ENCODE measurements around the gene THAP7. TPM values are rescaled to one million over a fixed set of nuclear protein-coding genes. Genes with fewer than 3 reads are reported as not detected.

Gene THAP7
- total RNA-seq, 2 experiments from 2014 or later: 29.1 to 29.8 TPM

DNA sequence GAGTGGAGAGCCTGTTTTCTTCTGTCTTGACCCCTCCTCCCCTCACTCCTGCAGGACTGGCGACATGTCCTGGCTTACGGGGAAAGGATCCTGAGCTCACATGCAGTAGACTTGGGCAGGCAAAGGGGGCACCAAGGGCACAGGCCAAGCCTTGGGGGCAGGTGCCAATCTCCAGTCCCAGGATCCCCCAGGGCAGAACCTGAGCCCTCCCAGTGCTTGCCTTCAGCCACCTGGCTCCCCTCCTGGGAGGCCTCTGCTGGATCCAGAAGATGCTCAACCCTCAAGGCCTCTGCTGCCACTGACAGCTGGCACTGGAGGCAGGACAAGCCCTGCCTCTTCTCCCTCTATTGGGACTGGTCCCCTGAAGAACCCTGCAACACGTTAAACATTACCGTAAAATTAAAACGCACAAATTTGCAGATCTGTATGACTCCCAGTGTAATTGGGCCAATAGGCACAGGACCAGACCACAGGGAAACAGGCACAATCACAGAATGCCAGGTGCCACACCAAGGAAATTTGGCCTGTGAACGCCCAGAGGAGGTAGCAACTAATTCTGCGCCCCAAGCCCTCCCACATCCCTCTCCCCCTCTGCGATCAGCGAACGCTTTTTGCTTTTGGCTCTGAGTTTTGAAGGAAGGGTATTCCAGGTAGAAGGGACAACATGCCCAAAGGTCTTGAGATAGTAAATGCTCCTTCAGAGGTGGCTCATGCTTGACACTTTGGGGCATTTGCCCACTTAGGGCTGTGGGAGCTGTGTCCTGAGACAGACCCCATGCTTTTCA is 20.8 kb downstream of the THAP7 start:
- H3K4me1 Mint-ChIP-seq: peaks cover 39% of the 10 kb centered on the region
- H3K9me3 Mint-ChIP-seq: peaks cover 10% of the 10 kb centered on the region

DNA sequence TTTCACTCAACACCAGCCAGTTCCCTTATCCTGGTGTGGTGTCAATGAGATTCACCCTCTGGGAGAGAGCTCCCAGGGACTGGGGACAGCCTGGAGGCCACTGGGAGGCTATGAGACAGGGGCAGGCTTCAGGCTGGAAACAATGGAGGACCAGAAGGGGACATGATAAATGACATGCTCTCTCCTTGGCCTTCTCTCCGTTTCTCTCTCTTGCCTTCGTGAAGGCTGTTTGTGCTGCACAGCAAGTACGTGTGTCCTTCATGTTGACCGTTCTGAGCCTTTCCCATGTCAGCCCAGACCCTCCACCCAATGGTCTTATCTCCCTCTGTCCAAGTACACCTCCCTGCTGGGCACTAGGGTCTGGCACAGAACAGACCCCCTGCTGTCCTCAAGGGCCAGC is 21.4 kb downstream of the THAP7 start:
- DNase-seq: no peak
- Mint-ChIP-seq H3K9me3 (peaks cover 10% of the 10 kb centered on the region), H3K27me3 (no peaks in the 10 kb centered on the region), H3K36me3 (ENCODE audit: low read depth) (peaks cover 7% of the 10 kb centered on the region), H3K27ac (no peak overlapping the region), H3K4me3 (peak overlapping the region; percentile 84), H3K4me1 (peaks cover 39% of the 10 kb centered on the region)
- ChIA-PET CTCF (no interaction called here), POLR2A (no interaction called here)

More for the DNA sequence above, 20.8 kb downstream of the THAP7 start:
- ChIA-PET CTCF (interaction anchor here (1.3 to 1.8 kb wide), 3 partner anchors 10 to 122 kb away, joined by 3 to 7 read pairs (median 5); no protein-coding TSS in a partner anchor), POLR2A (no interaction called here)
- peak overlapping the region; percentile 84 for H3K4me3 Mint-ChIP-seq
- H3K27me3 Mint-ChIP-seq: no peaks in the 10 kb centered on the region
- H3K36me3 Mint-ChIP-seq (ENCODE audit: low read depth): peaks cover 8% of the 10 kb centered on the region
- no peak for DNase-seq
- H3K27ac Mint-ChIP-seq: peak overlapping the region; percentile 88

DNA sequence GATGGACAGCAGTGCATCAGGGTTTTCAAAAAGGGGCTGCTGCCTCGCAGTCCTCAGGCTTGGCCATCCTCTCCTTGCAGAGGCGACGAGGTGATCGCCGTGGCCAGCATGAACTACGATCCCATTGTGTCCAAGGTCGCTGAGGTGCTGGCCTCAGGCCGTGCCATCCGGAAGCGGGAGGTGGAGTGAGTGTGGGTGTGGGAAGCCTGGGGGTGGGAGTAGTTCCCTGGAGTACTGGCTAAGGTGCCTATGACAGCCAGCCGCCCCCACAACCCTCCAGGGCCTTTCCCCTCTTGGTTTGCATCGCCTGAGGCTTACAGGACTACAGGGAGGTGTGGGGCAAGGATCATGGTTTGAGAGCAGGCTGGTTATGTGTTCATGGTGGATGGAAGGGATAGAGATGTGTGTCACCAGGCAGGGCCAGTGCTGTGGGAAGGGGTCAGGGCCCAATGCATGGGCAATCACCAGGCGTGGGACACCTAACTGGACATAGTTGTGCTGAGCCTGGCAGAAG is 21.9 kb downstream of the THAP7 start:
- Mint-ChIP-seq H3K4me3 (peak overlapping the region; percentile 18), H3K36me3 (ENCODE audit: low read depth) (peaks cover 5% of the 10 kb centered on the region), H3K4me1 (peaks cover 39% of the 10 kb centered on the region), H3K9me3 (peaks cover 10% of the 10 kb centered on the region), H3K27me3 (no peaks in the 10 kb centered on the region), H3K27ac (no peak overlapping the region)
- no peak for DNase-seq
- CTCF ChIA-PET: interaction anchor here (0.5 kb wide), 1 partner anchor 50 kb away, joined by 5 read pairs; no protein-coding TSS in a partner anchor
- POLR2A ChIA-PET: no interaction called here

DNA sequence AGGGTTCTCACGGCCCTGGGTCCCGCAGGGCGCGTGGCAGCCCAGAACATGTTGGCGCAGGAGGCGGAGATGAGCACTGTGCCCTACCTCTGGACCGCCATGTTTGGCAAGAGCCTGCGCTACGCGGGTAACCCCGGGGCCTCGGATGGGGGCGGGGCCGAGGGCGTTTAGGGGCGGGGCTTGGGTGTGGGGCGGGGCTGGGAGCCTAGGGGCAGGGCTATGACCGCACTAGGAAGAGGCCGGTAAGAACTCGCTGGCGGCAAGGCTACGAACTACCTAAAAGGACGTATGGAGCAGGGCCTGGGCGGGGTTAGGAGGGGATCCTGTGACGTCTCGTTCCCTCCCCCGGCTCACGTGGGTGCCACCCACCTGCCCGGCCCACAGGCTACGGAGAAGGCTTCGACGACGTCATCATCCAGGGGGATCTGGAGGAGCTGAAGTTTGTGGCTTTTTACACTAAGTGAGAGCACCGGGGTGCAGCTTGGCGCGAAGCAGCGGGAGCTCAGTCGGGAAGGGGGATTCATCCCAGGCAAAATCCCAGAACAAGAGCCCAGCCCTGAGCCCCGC is 22.6 kb downstream of the THAP7 start:
- H3K27ac Mint-ChIP-seq: peak overlapping the region; percentile 75
- CTCF ChIA-PET: no interaction called here
- DNase-seq: peak; percentile 66
- peaks cover 10% of the 10 kb centered on the region for H3K9me3 Mint-ChIP-seq
- peak overlapping the region; percentile 60 for H3K4me3 Mint-ChIP-seq
- peaks cover 39% of the 10 kb centered on the region for H3K4me1 Mint-ChIP-seq
- no peaks in the 10 kb centered on the region for H3K27me3 Mint-ChIP-seq
- peaks cover 3% of the 10 kb centered on the region for H3K36me3 Mint-ChIP-seq (ENCODE audit: low read depth)
- POLR2A ChIA-PET: no interaction called here

GRCh38 chr22:20978419-20978818 is 23.5 kb downstream of the THAP7 start:
- POLR2A ChIA-PET: no interaction called here

GRCh38 chr22:20977516-20978170 is 24.3 kb downstream of the THAP7 start:
- POLR2A ChIA-PET: no interaction called here
- peaks cover 29% of the 10 kb centered on the region for H3K4me1 Mint-ChIP-seq
- peaks cover 10% of the 10 kb centered on the region for H3K9me3 Mint-ChIP-seq
- H3K36me3 Mint-ChIP-seq (ENCODE audit: low read depth): peaks cover 3% of the 10 kb centered on the region
- DNase-seq: no peak
- no peaks in the 10 kb centered on the region for H3K27me3 Mint-ChIP-seq
- CTCF ChIA-PET: interaction anchor here (0.6 kb wide), 1 partner anchor 18 kb away, joined by 3 read pairs; no protein-coding TSS in a partner anchor
- no peak overlapping the region for H3K27ac Mint-ChIP-seq
- no peak overlapping the region for H3K4me3 Mint-ChIP-seq

More at GRCh38 chr22:20978419-20978818, 23.5 kb downstream of the THAP7 start:
- DNase-seq: no peak
- CTCF ChIA-PET: no interaction called here
- Mint-ChIP-seq H3K4me3 (no peak overlapping the region), H3K27me3 (no peaks in the 10 kb centered on the region), H3K27ac (no peak overlapping the region), H3K4me1 (peaks cover 35% of the 10 kb centered on the region), H3K9me3 (peaks cover 10% of the 10 kb centered on the region), H3K36me3 (ENCODE audit: low read depth) (peaks cover 3% of the 10 kb centered on the region)

GRCh38 chr22:20977019-20977418 is 24.9 kb downstream of the THAP7 start:
- Mint-ChIP-seq H3K36me3 (ENCODE audit: low read depth) (peaks cover 3% of the 10 kb centered on the region), H3K4me3 (no peak overlapping the region), H3K9me3 (peaks cover 10% of the 10 kb centered on the region), H3K4me1 (peaks cover 27% of the 10 kb centered on the region), H3K27me3 (no peaks in the 10 kb centered on the region), H3K27ac (no peak overlapping the region)
- CTCF ChIA-PET: no interaction called here
- DNase-seq: no peak
- POLR2A ChIA-PET: no interaction called here

DNA sequence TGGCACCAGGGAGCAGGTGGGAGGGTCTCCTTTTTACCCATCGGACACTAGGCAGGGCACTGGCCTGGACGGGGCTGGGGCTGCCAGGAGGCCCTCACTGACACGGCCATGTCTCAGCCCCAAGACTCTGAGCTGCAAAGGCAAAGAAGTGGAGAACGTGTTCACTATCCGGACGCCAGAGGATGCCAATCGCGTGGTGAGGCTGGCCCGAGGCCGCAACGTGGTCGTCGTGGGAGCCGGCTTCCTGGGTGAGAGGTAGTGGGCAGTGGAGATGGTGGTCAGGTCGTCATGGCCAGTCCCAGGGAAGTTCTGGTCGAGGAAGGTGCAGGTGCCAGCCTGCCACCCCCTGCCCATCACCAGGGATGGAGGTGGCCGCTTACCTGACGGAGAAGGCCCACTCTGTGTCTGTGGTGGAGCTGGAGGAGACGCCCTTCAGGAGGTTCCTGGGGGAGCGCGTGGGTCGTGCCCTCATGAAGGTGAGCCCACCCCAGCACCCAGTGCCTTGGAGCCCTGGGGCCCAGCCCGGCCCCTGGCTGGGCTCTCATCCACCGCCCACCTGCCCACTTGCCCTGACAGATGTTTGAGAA is 25.5 kb downstream of the THAP7 start:
- Mint-ChIP-seq H3K36me3 (ENCODE audit: low read depth) (peaks cover 3% of the 10 kb centered on the region), H3K27ac (no peak overlapping the region), H3K4me3 (no peak overlapping the region), H3K4me1 (peaks cover 23% of the 10 kb centered on the region), H3K27me3 (no peaks in the 10 kb centered on the region), H3K9me3 (peaks cover 10% of the 10 kb centered on the region)
- ChIA-PET POLR2A (no interaction called here), CTCF (no interaction called here)
- DNase-seq: no peak

DNA sequence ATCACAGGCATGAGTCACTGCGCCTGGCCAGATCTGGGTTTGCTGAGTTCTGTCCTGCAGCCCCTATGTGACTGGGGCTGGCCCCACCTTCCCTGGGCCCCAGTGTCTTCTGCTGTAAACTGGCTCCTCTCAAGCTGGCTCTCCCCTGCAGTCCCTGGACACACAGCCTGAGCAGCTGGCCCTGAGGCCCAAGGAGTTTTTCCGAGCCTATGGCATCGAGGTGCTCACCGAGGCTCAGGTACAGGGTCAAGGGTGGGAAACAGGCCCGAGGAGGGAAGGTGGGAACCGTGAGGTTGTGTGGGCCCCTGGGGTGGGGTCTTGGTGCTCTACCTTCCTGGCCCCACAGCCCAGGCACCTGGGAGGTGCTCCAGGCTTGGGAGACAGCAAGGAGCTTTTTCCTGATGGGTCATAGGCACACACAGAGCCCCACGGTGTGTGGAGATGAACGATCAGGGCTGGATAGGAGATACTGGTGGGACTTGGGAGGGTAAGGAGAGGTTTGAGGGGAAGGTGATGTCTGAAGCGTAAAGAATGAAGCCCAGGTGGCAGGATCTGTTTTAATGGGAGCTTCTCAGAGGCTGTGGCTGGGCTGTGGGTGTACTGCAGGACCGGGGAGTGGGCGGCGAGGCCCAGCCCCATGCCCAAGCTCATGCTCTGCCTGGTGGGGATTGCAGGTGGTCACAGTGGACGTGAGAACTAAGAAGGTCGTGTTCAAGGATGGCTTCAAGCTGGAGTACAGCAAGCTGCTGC is 26.2 kb downstream of the THAP7 start:
- H3K9me3 Mint-ChIP-seq: peaks cover 10% of the 10 kb centered on the region
- ChIA-PET POLR2A (no interaction called here), CTCF (interaction anchor here (0.5 to 1.0 kb wide), 4 partner anchors 9 to 27 kb away, joined by 3 to 4 read pairs (median 4); partner anchors contain the start of gene AIFM3)
- no peaks in the 10 kb centered on the region for H3K27me3 Mint-ChIP-seq
- peaks cover 3% of the 10 kb centered on the region for H3K36me3 Mint-ChIP-seq (ENCODE audit: low read depth)
- no peak overlapping the region for H3K27ac Mint-ChIP-seq
- DNase-seq: no peak
- no peak overlapping the region for H3K4me3 Mint-ChIP-seq
- peaks cover 17% of the 10 kb centered on the region for H3K4me1 Mint-ChIP-seq

DNA sequence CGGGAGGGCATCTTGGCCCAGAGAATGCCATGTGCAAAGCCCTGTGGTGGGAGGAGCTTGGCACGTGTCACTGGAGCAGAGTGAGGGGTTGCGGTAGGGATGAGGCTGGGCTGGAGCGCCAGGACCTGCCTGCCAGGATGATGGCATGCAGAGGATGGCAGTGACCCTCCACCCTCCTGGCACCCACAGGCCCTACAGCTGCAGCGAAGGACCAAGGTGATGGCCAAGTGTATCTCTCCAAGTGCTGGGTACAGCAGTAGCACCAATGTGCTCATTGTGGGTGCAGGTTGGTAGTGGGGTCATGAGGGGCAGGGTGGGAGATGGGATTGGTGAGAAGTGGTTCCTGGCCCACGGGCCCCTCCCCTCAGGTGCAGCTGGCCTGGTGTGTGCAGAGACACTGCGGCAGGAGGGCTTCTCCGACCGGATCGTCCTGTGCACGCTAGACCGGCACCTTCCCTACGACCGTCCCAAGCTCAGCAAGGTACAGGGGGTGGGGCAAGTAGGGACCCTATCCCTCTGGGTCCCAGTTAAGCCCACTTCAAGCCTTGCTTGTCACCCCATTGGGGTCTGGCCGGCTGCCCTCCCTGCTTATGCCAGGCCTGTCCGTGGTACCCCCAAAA is 27.5 kb downstream of the THAP7 start:
- Mint-ChIP-seq H3K36me3 (ENCODE audit: low read depth) (peaks cover 3% of the 10 kb centered on the region), H3K4me1 (peaks cover 7% of the 10 kb centered on the region), H3K4me3 (no peak overlapping the region), H3K9me3 (peaks cover 10% of the 10 kb centered on the region), H3K27ac (no peak overlapping the region), H3K27me3 (no peaks in the 10 kb centered on the region)
- DNase-seq: no peak
- ChIA-PET POLR2A (no interaction called here), CTCF (interaction anchor here (0.9 to 1.6 kb wide), 4 partner anchors 11 to 38 kb away, joined by 3 to 6 read pairs (median 4); no protein-coding TSS in a partner anchor)

- Mint-ChIP-seq H3K36me3 (ENCODE audit: low read depth) (no peaks in the 10 kb centered on the region), H3K27ac (no peak overlapping the region), H3K27me3 (no peaks in the 10 kb centered on the region), H3K4me1 (peaks cover under 1% of the 10 kb centered on the region), H3K4me3 (no peak overlapping the region), H3K9me3 (peaks cover 6% of the 10 kb centered on the region)
- ChIA-PET POLR2A (no interaction called here), CTCF (interaction anchor here (1.4 to 1.6 kb wide), 3 partner anchors 10 to 38 kb away, joined by 3 to 6 read pairs (median 4); no protein-coding TSS in a partner anchor)
- DNase-seq: no peak
These were observed 28.2 kb downstream of the THAP7 start for GRCh38 chr22:20973634-20974286.

Data from activated CD4-positive, alpha-beta T cell treated with anti-CD3 and anti-CD28 coated beads, Interleukin-2, amount 10 ng/mL, durations not matched to agents 7 days and 5 days (primary cell).